Smooth muscle cell (in vitro differentiated cells): Measurements from ENCODE around the gene UCKL1. TPM values are rescaled to one million over a fixed set of nuclear protein-coding genes. Genes with fewer than 3 reads are reported as not detected.

Experiments used
- DNase-seq: peaks from one replicate; lab custom pipeline; 2025; ENCODE audit not compliant: unreplicated experiment; lab: John Stamatoyannopoulos, UW
- H2AFZ ChIP-seq: fragments of 200-600 bp; sonication (generic); 2 replicates; pipeline ENCODE4 v1.6.0; 2016; ENCODE audit warnings: antibody characterized with exemption, low read depth, mild to moderate bottlenecking
- H3F3A ChIP-seq: fragments of 200-600 bp; sonication (generic); 2 replicates; pipeline ENCODE4 v1.6.0; 2017; ENCODE audit warnings: antibody characterized with exemption, low read depth
- H3K27ac ChIP-seq: fragments of 200-600 bp; sonication (generic); 2 replicates; pipeline ENCODE4 v1.5.1; 2016; ENCODE audit warnings: low read depth, mild to moderate bottlenecking
- H3K27me3 ChIP-seq: fragments of 200-600 bp; sonication (generic); 2 replicates; pipeline ENCODE4 v1.6.1; 2016; ENCODE audit warnings: low read depth, mild to moderate bottlenecking
- H3K36me3 ChIP-seq: fragments of 200-600 bp; sonication (generic); 2 replicates; pipeline ENCODE4 v1.5.1; 2016; ENCODE audit warnings: low read depth
- H3K4me1 ChIP-seq: fragments of 200-600 bp; sonication (generic); 2 replicates; pipeline ENCODE4 v1.5.1; 2016; ENCODE audit warnings: low read depth
- H3K4me2 ChIP-seq: fragments of 200-600 bp; sonication (generic); 2 replicates; pipeline ENCODE4 v1.6.0; 2016; ENCODE audit warnings: mild to moderate bottlenecking
- H3K4me3 ChIP-seq: fragments of 200-600 bp; sonication (generic); 2 replicates; pipeline ENCODE4 v1.5.1; 2016; ENCODE audit warnings: mild to moderate bottlenecking
- H3K79me2 ChIP-seq: fragments of 200-600 bp; sonication (generic); 2 replicates; pipeline ENCODE4 v1.6.0; 2016; ENCODE audit warnings: low read depth, mild to moderate bottlenecking
- H3K9ac ChIP-seq: fragments of 200-600 bp; sonication (generic); 2 replicates; pipeline ENCODE4 v1.6.0; 2016; ENCODE audit warnings: low read depth
- H3K9me3 ChIP-seq: fragments of 200-600 bp; sonication (generic); replicated peaks from 2 replicates; pipeline ENCODE4 v1.5.1; 2016; ENCODE audit warnings: low read depth
- H4K20me1 ChIP-seq: fragments of 200-600 bp; sonication (generic); 2 replicates; pipeline ENCODE4 v1.6.0; 2016; ENCODE audit warnings: low read depth
- WGBS: methylation state at CpG from one replicate; pipeline ENCODE4 v1.1.7; 2016; ENCODE audit warnings: low lambda C conversion rate; 5-methylcytosine and 5-hydroxymethylcytosine counted together
- polyA plus RNA-seq: library from polyadenylated mRNA; unstranded; fragments of >200 nt; fragmentation: Nextera tagmentation; extraction: Ambion mirVana; gene quantifications from 2 replicates; pipeline ENCODE4 v1.2.1, GENCODE V29; 2016
- total RNA-seq: library from RNA; depleted of rRNA; stranded (reverse); fragments of >200 nt; gene quantifications from 2 replicates; pipeline ENCODE4 v1.2.3, GENCODE V29; 2014
- TF ChIP-seq, protein P1 (sequence below): fragments of 200-600 bp; sonication (generic); IDR thresholded peaks from 2 replicates; pipeline ENCODE4 v1.5.1; 2017; ENCODE audit warnings: borderline replicate concordance, mild to moderate bottlenecking, antibody characterized with exemption; ENCODE audit not compliant: insufficient read depth, poor library complexity, severe bottlenecking

The UCKL1 gene
- total and polyA plus RNA-seq, 2 experiments from 2014 or later: 17.2 to 22.6 TPM

DNA sequence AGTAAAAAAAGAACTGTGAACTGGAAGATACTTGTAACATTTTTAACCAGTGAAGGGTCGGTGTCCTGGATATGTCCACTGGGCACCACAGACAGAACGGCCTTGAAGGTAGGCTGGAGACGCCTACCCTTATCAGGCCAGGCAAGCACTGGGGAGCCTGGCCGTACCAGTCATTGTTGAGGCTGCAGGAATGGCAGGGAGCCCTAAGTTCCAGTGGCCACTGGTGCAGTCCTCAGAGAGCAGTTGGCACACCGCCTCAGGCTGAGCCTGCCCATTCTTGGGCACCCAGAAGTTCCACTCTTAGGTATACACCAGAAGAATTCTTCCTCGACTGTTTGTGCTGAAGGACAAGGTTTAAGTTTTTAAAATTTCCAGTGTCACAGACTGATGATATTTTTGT, 40.7 kb downstream of the UCKL1 start:
- Histone ChIP-seq H4K20me1 (peaks cover 93% of the 10 kb centered on the region), H3K9ac (no peak overlapping the region), H3F3A (no peaks in the 10 kb centered on the region), H3K79me2 (peaks cover 91% of the 10 kb centered on the region), H3K27ac (no peak overlapping the region), H3K27me3 (no peaks in the 10 kb centered on the region), H3K36me3 (no peaks in the 10 kb centered on the region), H2AFZ (no peak overlapping the region), H3K4me3 (no peak overlapping the region), H3K4me1 (peaks cover 4% of the 10 kb centered on the region), H3K9me3 (no peaks in the 10 kb centered on the region), H3K4me2 (no peak overlapping the region)
- TF ChIP-seq, protein P1, sequence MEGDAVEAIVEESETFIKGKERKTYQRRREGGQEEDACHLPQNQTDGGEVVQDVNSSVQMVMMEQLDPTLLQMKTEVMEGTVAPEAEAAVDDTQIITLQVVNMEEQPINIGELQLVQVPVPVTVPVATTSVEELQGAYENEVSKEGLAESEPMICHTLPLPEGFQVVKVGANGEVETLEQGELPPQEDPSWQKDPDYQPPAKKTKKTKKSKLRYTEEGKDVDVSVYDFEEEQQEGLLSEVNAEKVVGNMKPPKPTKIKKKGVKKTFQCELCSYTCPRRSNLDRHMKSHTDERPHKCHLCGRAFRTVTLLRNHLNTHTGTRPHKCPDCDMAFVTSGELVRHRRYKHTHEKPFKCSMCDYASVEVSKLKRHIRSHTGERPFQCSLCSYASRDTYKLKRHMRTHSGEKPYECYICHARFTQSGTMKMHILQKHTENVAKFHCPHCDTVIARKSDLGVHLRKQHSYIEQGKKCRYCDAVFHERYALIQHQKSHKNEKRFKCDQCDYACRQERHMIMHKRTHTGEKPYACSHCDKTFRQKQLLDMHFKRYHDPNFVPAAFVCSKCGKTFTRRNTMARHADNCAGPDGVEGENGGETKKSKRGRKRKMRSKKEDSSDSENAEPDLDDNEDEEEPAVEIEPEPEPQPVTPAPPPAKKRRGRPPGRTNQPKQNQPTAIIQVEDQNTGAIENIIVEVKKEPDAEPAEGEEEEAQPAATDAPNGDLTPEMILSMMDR: no peak
- DNase-seq: no peak
- 100% methylated on average over 6 of the region's 6 CpGs for WGBS

GRCh38 chr20:63913768-63914167, 42.4 kb downstream of the UCKL1 start:
- TF ChIP-seq, protein P1: no peak
- Histone ChIP-seq H2AFZ (no peak overlapping the region), H3F3A (no peaks in the 10 kb centered on the region), H3K36me3 (no peaks in the 10 kb centered on the region), H3K27ac (no peak overlapping the region), H3K79me2 (peaks cover 98% of the 10 kb centered on the region), H3K27me3 (no peaks in the 10 kb centered on the region), H3K4me3 (no peak overlapping the region), H3K9me3 (no peaks in the 10 kb centered on the region), H3K4me2 (no peak overlapping the region), H3K9ac (no peak overlapping the region), H3K4me1 (peaks cover 4% of the 10 kb centered on the region), H4K20me1 (peaks cover 100% of the 10 kb centered on the region)
- 94% methylated on average over 12 of the region's 12 CpGs for WGBS
- DNase-seq: no peak

GRCh38 chr20:63911176-63911575, 45.0 kb downstream of the UCKL1 start:
- Histone ChIP-seq H2AFZ (no peak overlapping the region), H3K9ac (no peak overlapping the region), H3K4me2 (no peak overlapping the region), H3K4me3 (no peak overlapping the region), H3K4me1 (peaks cover 4% of the 10 kb centered on the region), H3F3A (no peaks in the 10 kb centered on the region), H3K79me2 (peaks cover 98% of the 10 kb centered on the region), H3K27me3 (no peaks in the 10 kb centered on the region), H4K20me1 (peaks cover 100% of the 10 kb centered on the region), H3K9me3 (no peaks in the 10 kb centered on the region), H3K27ac (peak overlapping the region; percentile 31), H3K36me3 (no peaks in the 10 kb centered on the region)
- WGBS: 80% methylated on average over 12 of the region's 12 CpGs
- no peak for DNase-seq
- TF ChIP-seq, protein P1: no peak

GRCh38 chr20:63908008-63908682, 48.1 kb downstream of the UCKL1 start:
- H3K27ac ChIP-seq: no peak overlapping the region
- TF ChIP-seq, protein P1: no peak
- H3K79me2 ChIP-seq: peaks cover 100% of the 10 kb centered on the region
- peaks cover 4% of the 10 kb centered on the region for H3K4me1 ChIP-seq
- peaks cover 100% of the 10 kb centered on the region for H4K20me1 ChIP-seq
- H3K4me2 ChIP-seq: no peak overlapping the region
- no peak overlapping the region for H3K9ac ChIP-seq
- no peaks in the 10 kb centered on the region for H3F3A ChIP-seq
- no peaks in the 10 kb centered on the region for H3K9me3 ChIP-seq
- 93% methylated on average over 16 of the region's 16 CpGs for WGBS
- no peak for DNase-seq
- no peak overlapping the region for H2AFZ ChIP-seq
- no peaks in the 10 kb centered on the region for H3K27me3 ChIP-seq
- no peaks in the 10 kb centered on the region for H3K36me3 ChIP-seq
- H3K4me3 ChIP-seq: no peak overlapping the region
